Measurements from ENCODE around the gene TMEM200A. TPM values are rescaled to one million over a fixed set of nuclear protein-coding genes. Genes with fewer than 3 reads are reported as not detected.

Gene TMEM200A
- total and polyA plus RNA-seq, 2 donors (not counting 1 experiment from before 2014, with no cell fraction given), result 0.13 to 0.37 TPM

GRCh38 chr6:130377371-130377770, 11.6 kb downstream of the TMEM200A start:
- H3K9me3 Mint-ChIP-seq (ENCODE audit: insufficient read depth), result no peaks in the 10 kb centered on the region
- H3K4me1 Mint-ChIP-seq, result peaks cover 8% of the 10 kb centered on the region
- POLR2A ChIA-PET, result no interaction called here

GRCh38 chr6:130377915-130378314, 12.1 kb downstream of the TMEM200A start:
- no peak overlapping the region for H3K4me3 Mint-ChIP-seq

More at GRCh38 chr6:130377371-130377770, 11.6 kb downstream of the TMEM200A start:
- intact Hi-C loops (cut with micrococcal nuclease), result no loop called here
- Histone ChIP-seq H3K9me3 (ENCODE audit: control extremely low read depth in 1 of 3, control insufficient read depth in 2 of 3, insufficient read depth in 1 of 3, low read length in 2 of 3) (no peaks in the 10 kb centered on the region), H4K20me1 (ENCODE audit: control insufficient read depth, insufficient read depth, low read length, poor library complexity, severe bottlenecking) (no peaks in the 10 kb centered on the region), H3K27ac (ENCODE audit: low read length in 2 of 2) (no peak overlapping the region), H3K4me2 (replicated peaks; ENCODE audit: low read depth, low read length, poor library complexity, severe bottlenecking) (no peak overlapping the region), H3K79me2 (ENCODE audit: control insufficient read depth, insufficient read depth, low read length) (no peaks in the 10 kb centered on the region), H3K27me3 (replicated peaks in 1 of 4; ENCODE audit: control extremely low read depth in 1 of 4, control insufficient read depth in 3 of 4, insufficient read depth in 4 of 4, low read length in 3 of 4) (no peaks in the 10 kb centered on the region), H2AFZ (ENCODE audit: insufficient read depth, low read depth, low read length, poor library complexity, severe bottlenecking) (no peak overlapping the region), H3K9ac (ENCODE audit: low read length) (no peak overlapping the region), H3K4me3 (ENCODE audit: control extremely low read depth in 1 of 5, extremely low read depth in 1 of 5, insufficient read depth in 1 of 5, low read depth in 2 of 5, low read length in 4 of 5) (no peak overlapping the region), H3K4me1 (ENCODE audit: control insufficient read depth in 2 of 2, insufficient read depth in 2 of 2, low read length in 2 of 2) (peaks cover 0 to 4% of the 10 kb centered on the region in 2 donors), H3K36me3 (replicated peaks in 1 of 2; ENCODE audit: control extremely low read depth in 1 of 2, control insufficient read depth in 1 of 2, extremely low read depth in 1 of 2, insufficient read depth in 2 of 2, low read length in 1 of 2) (no peaks in the 10 kb centered on the region)
- no peak overlapping the region for H3K27ac Mint-ChIP-seq
- H3K4me3 Mint-ChIP-seq, result no peak overlapping the region
- ATAC-seq (ENCODE audit: low read depth), result no peak
- TF ChIP-seq EZH2 (IDR thresholded peaks at IDR 0.05; ENCODE audit: borderline replicate concordance, insufficient read depth, low read depth, low read length, poor library complexity, severe bottlenecking) (no peak), CTCF (IDR thresholded peaks at IDR 0.05) (no peak)
- no peak for DNase-seq
- no peaks in the 10 kb centered on the region for H3K27me3 Mint-ChIP-seq
- CTCF ChIA-PET, result no interaction called here

More at GRCh38 chr6:130377915-130378314, 12.1 kb downstream of the TMEM200A start:
- ChIA-PET POLR2A (no interaction called here), CTCF (no interaction called here)
- no peak for ATAC-seq (ENCODE audit: low read depth)
- peaks cover 8% of the 10 kb centered on the region for H3K4me1 Mint-ChIP-seq
- no peaks in the 10 kb centered on the region for H3K9me3 Mint-ChIP-seq (ENCODE audit: insufficient read depth)
- no peaks in the 10 kb centered on the region for H3K36me3 ChIP-seq (replicated peaks in 1 of 2; ENCODE audit: control extremely low read depth in 1 of 2, control insufficient read depth in 1 of 2, extremely low read depth in 1 of 2, insufficient read depth in 2 of 2, low read length in 1 of 2)
- H3K27ac ChIP-seq (ENCODE audit: low read length in 2 of 2), result no peak overlapping the region
- no peak overlapping the region for H3K4me2 ChIP-seq (replicated peaks; ENCODE audit: low read depth, low read length, poor library complexity, severe bottlenecking)
- peaks cover 0 to 4% of the 10 kb centered on the region in 2 donors for H3K4me1 ChIP-seq (ENCODE audit: control insufficient read depth in 2 of 2, insufficient read depth in 2 of 2, low read length in 2 of 2)
- TF ChIP-seq CTCF (IDR thresholded peaks at IDR 0.05), result no peak
- no peak for TF ChIP-seq EZH2 (IDR thresholded peaks at IDR 0.05; ENCODE audit: borderline replicate concordance, insufficient read depth, low read depth, low read length, poor library complexity, severe bottlenecking)
- DNase-seq, result no peak
- no peak overlapping the region for H2AFZ ChIP-seq (ENCODE audit: insufficient read depth, low read depth, low read length, poor library complexity, severe bottlenecking)
- H3K9me3 ChIP-seq (ENCODE audit: control extremely low read depth in 1 of 3, control insufficient read depth in 2 of 3, insufficient read depth in 1 of 3, low read length in 2 of 3), result no peaks in the 10 kb centered on the region
- no peaks in the 10 kb centered on the region for H3K27me3 ChIP-seq (replicated peaks in 1 of 4; ENCODE audit: control extremely low read depth in 1 of 4, control insufficient read depth in 3 of 4, insufficient read depth in 4 of 4, low read length in 3 of 4)
- H3K27me3 Mint-ChIP-seq, result no peaks in the 10 kb centered on the region
- no peaks in the 10 kb centered on the region for H3K79me2 ChIP-seq (ENCODE audit: control insufficient read depth, insufficient read depth, low read length)
- H3K4me3 ChIP-seq (ENCODE audit: control extremely low read depth in 1 of 5, extremely low read depth in 1 of 5, insufficient read depth in 1 of 5, low read depth in 2 of 5, low read length in 4 of 5), result no peak overlapping the region
- no peaks in the 10 kb centered on the region for H4K20me1 ChIP-seq (ENCODE audit: control insufficient read depth, insufficient read depth, low read length, poor library complexity, severe bottlenecking)
- 100% methylated on average over 1 of the region's 2 CpGs for WGBS (ENCODE audit: insufficient coverage)
- intact Hi-C loops (cut with micrococcal nuclease), result no loop called here
- H3K27ac Mint-ChIP-seq, result no peak overlapping the region
- H3K9ac ChIP-seq (ENCODE audit: low read length), result no peak overlapping the region
